ENCODE results near the gene CARS1.
A peak's percentile ranks its signal among the peaks of the same experiment; 100 is the strongest.

CARS1 gene

GRCh38 chr11:3037040-3037944 is 19.9 kb downstream of the CARS1 start:
- DNase-seq: peak; percentile 24

- no peak for DNase-seq
Observed at GRCh38 chr11:3036419-3036818, 20.8 kb downstream of the CARS1 start.

GRCh38 chr11:3035333-3035732 is 21.9 kb downstream of the CARS1 start:
- DNase-seq: no peak

GRCh38 chr11:3030289-3031070 is 26.7 kb downstream of the CARS1 start:
- DNase-seq: no peak

- DNase-seq: no peak
Observed at GRCh38 chr11:3028813-3029212, 28.4 kb downstream of the CARS1 start.

GRCh38 chr11:3026803-3027202 is 30.4 kb downstream of the CARS1 start:
- no peak for DNase-seq

- no peak for DNase-seq
Observed at GRCh38 chr11:3022982-3023381, 34.2 kb downstream of the CARS1 start.

GRCh38 chr11:3022300-3022967 is 34.8 kb downstream of the CARS1 start:
- no peak for DNase-seq

- DNase-seq: no peak
Observed at GRCh38 chr11:3021125-3021524, 36.1 kb downstream of the CARS1 start.

GRCh38 chr11:3020011-3020410 is 37.2 kb downstream of the CARS1 start:
- DNase-seq: no peak

- no peak for DNase-seq
Observed at GRCh38 chr11:3018596-3018995, 38.6 kb downstream of the CARS1 start.

- DNase-seq: no peak
Observed at GRCh38 chr11:3016861-3017260, 40.4 kb downstream of the CARS1 start.

- no peak for DNase-seq
Observed at GRCh38 chr11:3015796-3016195, 41.4 kb downstream of the CARS1 start.

GRCh38 chr11:3014943-3015342 is 42.3 kb downstream of the CARS1 start:
- DNase-seq: no peak

GRCh38 chr11:3014057-3014938 is 42.9 kb downstream of the CARS1 start:
- no peak for DNase-seq

GRCh38 chr11:3011891-3012885 is 45.0 kb downstream of the CARS1 start:
- DNase-seq: no peak

- no peak for DNase-seq
Observed at GRCh38 chr11:3010521-3011275, 46.5 kb downstream of the CARS1 start.

- no peak for DNase-seq
Observed at GRCh38 chr11:3010004-3010403, 47.2 kb downstream of the CARS1 start.

- DNase-seq: no peak
Observed at GRCh38 chr11:3009481-3009880, 47.7 kb downstream of the CARS1 start.

GRCh38 chr11:3008746-3009336 is 48.4 kb downstream of the CARS1 start:
- no peak for DNase-seq
